ENCODE data around the gene PCDH9.
A peak's percentile ranks its signal among the peaks of the same experiment; 100 is the strongest.

Gene PCDH9

DNA sequence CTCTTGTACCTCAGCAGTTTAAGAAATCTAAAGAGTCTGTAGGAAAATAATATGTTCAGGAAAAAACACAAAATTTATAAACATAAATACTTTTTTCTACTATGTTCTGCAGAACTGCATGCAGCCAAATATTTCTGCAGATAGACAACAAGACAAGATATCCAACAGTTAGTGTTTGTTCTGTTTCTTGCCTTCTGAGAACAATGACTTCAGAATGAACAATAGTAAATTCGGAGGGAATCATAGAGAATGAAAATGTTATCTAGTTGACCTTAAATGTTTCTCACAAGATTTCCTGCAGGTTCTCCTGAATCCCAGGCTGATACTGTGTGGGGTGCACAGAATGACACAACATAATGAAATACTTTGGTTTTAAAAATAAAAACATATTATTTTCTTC lies 180.4 kb downstream of the PCDH9 start:
- Histone ChIP-seq H3K27me3 (ENCODE audit: control insufficient read depth, insufficient read depth, low read length) (no peaks in the 10 kb centered on the region), H3K9ac (ENCODE audit: low read depth, low read length) (no peak overlapping the region), H3K4me2 (ENCODE audit: low read length) (no peak overlapping the region), H3K4me3 (ENCODE audit: low read length) (no peak overlapping the region), H3K4me1 (ENCODE audit: control insufficient read depth, insufficient read depth, low read length) (peaks cover 23% of the 10 kb centered on the region), H3K9me3 (replicated peaks; ENCODE audit: low read length) (no peaks in the 10 kb centered on the region), H3K36me3 (ENCODE audit: insufficient read depth, low read length) (no peaks in the 10 kb centered on the region)

DNA sequence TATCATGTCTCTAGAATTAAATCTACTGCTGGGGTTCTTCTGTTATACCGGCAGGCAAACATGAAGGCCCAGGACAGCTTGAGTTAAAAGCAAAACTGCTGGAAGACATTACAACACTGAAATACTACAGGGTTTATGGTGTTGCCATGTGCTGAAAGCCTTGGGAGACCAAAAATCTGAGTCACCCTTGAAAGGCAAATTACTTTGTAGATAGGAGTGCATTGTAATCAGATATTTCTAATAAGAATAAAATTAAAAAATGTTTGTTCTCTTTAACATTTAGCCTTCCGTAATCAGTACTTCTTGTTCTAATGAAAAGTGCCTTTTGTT lies 181.3 kb downstream of the PCDH9 start:
- no peak overlapping the region for H3K4me3 ChIP-seq (ENCODE audit: low read length)
- no peaks in the 10 kb centered on the region for H3K9me3 ChIP-seq (replicated peaks; ENCODE audit: low read length)
- H3K4me2 ChIP-seq (ENCODE audit: low read length), result peak overlapping the region; percentile 70
- H3K9ac ChIP-seq (ENCODE audit: low read depth, low read length), result peak overlapping the region; percentile 46
- H3K4me1 ChIP-seq (ENCODE audit: control insufficient read depth, insufficient read depth, low read length), result peaks cover 23% of the 10 kb centered on the region
- H3K27me3 ChIP-seq (ENCODE audit: control insufficient read depth, insufficient read depth, low read length), result no peaks in the 10 kb centered on the region
- H3K36me3 ChIP-seq (ENCODE audit: insufficient read depth, low read length), result no peaks in the 10 kb centered on the region

DNA sequence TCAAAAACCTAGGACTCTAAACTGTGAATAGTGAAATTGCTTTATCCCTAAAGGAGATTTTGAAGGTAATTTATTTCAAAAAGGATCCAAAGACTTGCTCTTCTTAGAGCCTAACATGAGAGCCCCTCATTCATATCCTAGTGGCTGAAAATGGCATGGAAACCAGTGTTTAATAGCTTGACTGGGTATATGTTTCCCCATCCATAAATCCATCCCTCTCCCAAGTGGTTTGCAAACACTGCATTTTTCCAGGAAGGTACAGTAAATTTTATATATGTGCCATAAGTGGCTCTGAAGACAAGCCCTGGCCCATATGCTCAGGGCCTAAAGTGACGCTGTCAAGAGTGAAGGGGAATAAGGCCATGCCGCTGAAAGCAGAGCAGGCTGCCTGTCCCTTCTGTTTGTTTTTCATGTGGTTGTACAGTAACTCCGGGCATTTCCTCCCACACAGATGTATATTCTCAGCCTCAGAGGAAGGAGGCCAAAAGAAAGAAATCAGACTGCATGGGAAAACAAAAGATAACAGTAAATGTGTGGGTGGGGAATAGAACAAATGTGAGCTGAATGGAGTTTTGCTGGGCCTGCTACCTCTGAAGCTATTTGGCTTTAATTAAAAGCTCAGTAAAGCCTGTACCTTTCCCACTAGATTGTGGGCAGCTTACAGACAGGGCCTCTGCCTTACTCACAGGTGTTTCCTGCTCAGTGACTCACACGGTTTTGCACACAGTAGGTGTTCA lies 181.9 kb downstream of the PCDH9 start:
- no peaks in the 10 kb centered on the region for H3K9me3 ChIP-seq (replicated peaks; ENCODE audit: low read length)
- peak overlapping the region; percentile 46 for H3K9ac ChIP-seq (ENCODE audit: low read depth, low read length)
- H3K4me2 ChIP-seq (ENCODE audit: low read length), result peak overlapping the region; percentile 70
- no peak overlapping the region for H3K4me3 ChIP-seq (ENCODE audit: low read length)
- no peaks in the 10 kb centered on the region for H3K36me3 ChIP-seq (ENCODE audit: insufficient read depth, low read length)
- H3K4me1 ChIP-seq (ENCODE audit: control insufficient read depth, insufficient read depth, low read length), result peaks cover 23% of the 10 kb centered on the region
- H3K27me3 ChIP-seq (ENCODE audit: control insufficient read depth, insufficient read depth, low read length), result no peaks in the 10 kb centered on the region

DNA sequence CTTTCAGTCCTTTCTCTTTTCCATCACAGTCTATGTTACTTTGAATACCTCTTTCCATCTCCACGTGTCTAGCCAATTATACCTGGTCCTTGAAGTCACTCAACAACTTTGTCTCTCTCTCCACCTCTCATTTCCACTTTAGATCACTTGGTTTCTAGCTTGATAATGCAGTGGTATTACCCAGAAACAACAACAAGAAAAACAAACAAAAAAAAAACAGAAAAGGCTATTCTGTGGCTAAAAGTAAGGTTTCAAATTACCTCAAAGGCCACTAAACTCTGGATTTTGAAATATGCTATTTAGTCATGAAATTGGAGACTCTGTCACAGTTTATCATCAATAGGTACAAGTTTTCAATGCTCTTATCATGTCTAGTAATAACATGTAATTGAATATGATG lies 184.8 kb downstream of the PCDH9 start:
- Histone ChIP-seq H3K4me3 (ENCODE audit: low read length) (no peak overlapping the region), H3K9ac (ENCODE audit: low read depth, low read length) (no peak overlapping the region), H3K4me2 (ENCODE audit: low read length) (no peak overlapping the region), H3K9me3 (replicated peaks; ENCODE audit: low read length) (no peaks in the 10 kb centered on the region), H3K36me3 (ENCODE audit: insufficient read depth, low read length) (no peaks in the 10 kb centered on the region), H3K4me1 (ENCODE audit: control insufficient read depth, insufficient read depth, low read length) (peaks cover 23% of the 10 kb centered on the region), H3K27me3 (ENCODE audit: control insufficient read depth, insufficient read depth, low read length) (no peaks in the 10 kb centered on the region)

DNA sequence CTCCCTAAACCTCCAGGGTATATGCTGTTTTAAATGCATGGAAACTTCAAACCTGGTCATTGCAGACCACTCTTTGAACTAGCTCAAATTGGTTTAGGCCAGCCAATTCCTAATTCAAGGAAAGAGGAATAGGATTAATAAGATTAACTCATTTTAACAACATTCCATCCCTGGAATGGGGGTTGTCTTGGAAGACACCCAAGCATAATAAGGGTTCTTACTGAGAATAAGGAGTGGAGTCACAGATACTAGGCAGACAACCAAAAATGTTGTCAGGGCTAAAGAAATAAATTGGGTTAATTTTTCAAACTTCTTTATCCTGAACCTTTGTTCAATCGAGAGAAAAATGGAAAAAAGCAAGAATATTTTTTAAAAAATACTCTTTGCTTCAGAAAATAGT lies 186.2 kb downstream of the PCDH9 start:
- H3K9ac ChIP-seq (ENCODE audit: low read depth, low read length), result no peak overlapping the region
- H3K36me3 ChIP-seq (ENCODE audit: insufficient read depth, low read length), result no peaks in the 10 kb centered on the region
- H3K4me1 ChIP-seq (ENCODE audit: control insufficient read depth, insufficient read depth, low read length), result peaks cover 17% of the 10 kb centered on the region
- no peak overlapping the region for H3K4me2 ChIP-seq (ENCODE audit: low read length)
- no peak overlapping the region for H3K4me3 ChIP-seq (ENCODE audit: low read length)
- no peaks in the 10 kb centered on the region for H3K9me3 ChIP-seq (replicated peaks; ENCODE audit: low read length)
- H3K27me3 ChIP-seq (ENCODE audit: control insufficient read depth, insufficient read depth, low read length), result no peaks in the 10 kb centered on the region

DNA sequence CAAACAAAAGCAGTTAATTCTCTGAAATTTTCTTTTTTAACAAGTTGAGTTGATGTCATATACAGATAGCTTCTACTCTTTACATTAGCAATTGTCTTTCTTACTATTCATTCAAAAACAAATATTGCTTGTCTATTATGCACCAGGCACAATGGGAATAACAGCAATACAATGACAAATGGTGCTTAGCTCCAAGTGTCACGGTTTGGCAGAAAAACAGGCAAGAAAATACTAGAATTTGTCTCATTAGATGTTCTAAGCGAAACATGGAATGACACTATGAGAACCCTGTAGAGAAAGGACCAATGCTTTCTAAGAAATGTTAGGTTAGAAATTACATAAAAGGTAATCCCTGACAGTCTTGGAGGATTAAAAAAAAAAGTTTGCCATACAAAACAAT lies 187.6 kb downstream of the PCDH9 start:
- Histone ChIP-seq H3K27me3 (ENCODE audit: control insufficient read depth, insufficient read depth, low read length) (no peaks in the 10 kb centered on the region), H3K4me1 (ENCODE audit: control insufficient read depth, insufficient read depth, low read length) (peaks cover 7% of the 10 kb centered on the region), H3K9ac (ENCODE audit: low read depth, low read length) (no peak overlapping the region), H3K9me3 (replicated peaks; ENCODE audit: low read length) (no peaks in the 10 kb centered on the region), H3K4me2 (ENCODE audit: low read length) (no peak overlapping the region), H3K36me3 (ENCODE audit: insufficient read depth, low read length) (no peaks in the 10 kb centered on the region), H3K4me3 (ENCODE audit: low read length) (no peak overlapping the region)

DNA sequence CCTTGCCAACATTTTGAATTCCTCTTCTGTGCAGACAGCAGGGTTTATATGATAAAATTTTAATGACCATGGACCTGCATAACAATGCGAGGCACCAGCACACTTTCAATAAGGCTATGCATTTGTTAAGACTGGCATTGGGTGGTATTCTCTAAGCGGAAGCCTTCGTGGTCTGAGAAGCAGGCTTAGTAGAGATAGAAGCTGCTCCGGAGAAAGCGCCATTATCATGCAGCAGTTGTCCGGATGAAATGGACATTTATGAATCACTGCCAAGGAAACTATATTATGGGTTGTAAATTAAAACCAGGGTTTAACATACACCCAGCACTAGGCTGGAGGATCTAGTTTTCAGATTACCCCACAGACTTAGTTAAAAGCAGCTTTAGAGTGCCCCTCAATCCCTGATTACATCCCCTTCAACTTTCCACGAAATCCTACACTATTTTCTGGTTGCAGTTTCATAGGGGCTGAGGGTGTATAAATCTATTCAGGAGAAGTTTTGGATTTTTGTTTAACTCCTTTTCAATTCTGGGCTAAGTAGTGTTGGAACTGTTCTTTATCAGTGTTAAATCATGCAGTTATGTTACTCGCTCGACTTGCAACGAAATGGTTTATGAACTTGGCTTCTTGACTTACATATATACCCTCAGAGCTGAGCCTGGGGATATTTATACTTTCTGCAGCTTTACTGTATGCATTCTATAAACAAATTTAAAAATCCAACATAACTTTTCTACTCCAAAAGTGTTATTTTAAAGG lies 193.3 kb downstream of the PCDH9 start:
- Histone ChIP-seq H3K36me3 (ENCODE audit: insufficient read depth, low read length) (no peaks in the 10 kb centered on the region), H3K9ac (ENCODE audit: low read depth, low read length) (no peak overlapping the region), H3K27me3 (ENCODE audit: control insufficient read depth, insufficient read depth, low read length) (no peaks in the 10 kb centered on the region), H3K4me3 (ENCODE audit: low read length) (no peak overlapping the region), H3K9me3 (replicated peaks; ENCODE audit: low read length) (no peaks in the 10 kb centered on the region), H3K4me2 (ENCODE audit: low read length) (peak overlapping the region; percentile 21), H3K4me1 (ENCODE audit: control insufficient read depth, insufficient read depth, low read length) (no peaks in the 10 kb centered on the region)

DNA sequence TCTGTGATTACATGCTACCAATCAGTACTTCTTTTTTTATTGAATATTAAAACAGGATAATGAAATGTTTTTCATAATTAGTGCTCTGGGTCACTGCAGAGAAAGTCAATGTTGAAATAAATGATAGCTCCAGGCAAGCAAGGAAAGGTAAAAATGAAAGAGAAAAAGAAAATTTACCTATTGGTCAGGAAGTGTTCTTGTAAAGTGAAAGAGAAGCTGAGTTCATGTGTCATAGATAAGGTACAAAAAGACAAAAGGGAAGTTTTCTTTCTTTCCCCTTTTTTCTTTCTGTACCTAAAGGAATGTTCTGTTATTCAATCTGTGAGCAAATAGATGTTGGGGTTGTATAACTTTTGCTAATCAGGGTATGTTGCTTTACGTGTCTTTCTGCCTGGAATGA lies 197.0 kb downstream of the PCDH9 start:
- Histone ChIP-seq H3K36me3 (ENCODE audit: insufficient read depth, low read length) (no peaks in the 10 kb centered on the region), H3K9ac (ENCODE audit: low read depth, low read length) (no peak overlapping the region), H3K27me3 (ENCODE audit: control insufficient read depth, insufficient read depth, low read length) (no peaks in the 10 kb centered on the region), H3K4me3 (ENCODE audit: low read length) (no peak overlapping the region), H3K9me3 (replicated peaks; ENCODE audit: low read length) (no peaks in the 10 kb centered on the region), H3K4me2 (ENCODE audit: low read length) (no peak overlapping the region), H3K4me1 (ENCODE audit: control insufficient read depth, insufficient read depth, low read length) (no peaks in the 10 kb centered on the region)

DNA sequence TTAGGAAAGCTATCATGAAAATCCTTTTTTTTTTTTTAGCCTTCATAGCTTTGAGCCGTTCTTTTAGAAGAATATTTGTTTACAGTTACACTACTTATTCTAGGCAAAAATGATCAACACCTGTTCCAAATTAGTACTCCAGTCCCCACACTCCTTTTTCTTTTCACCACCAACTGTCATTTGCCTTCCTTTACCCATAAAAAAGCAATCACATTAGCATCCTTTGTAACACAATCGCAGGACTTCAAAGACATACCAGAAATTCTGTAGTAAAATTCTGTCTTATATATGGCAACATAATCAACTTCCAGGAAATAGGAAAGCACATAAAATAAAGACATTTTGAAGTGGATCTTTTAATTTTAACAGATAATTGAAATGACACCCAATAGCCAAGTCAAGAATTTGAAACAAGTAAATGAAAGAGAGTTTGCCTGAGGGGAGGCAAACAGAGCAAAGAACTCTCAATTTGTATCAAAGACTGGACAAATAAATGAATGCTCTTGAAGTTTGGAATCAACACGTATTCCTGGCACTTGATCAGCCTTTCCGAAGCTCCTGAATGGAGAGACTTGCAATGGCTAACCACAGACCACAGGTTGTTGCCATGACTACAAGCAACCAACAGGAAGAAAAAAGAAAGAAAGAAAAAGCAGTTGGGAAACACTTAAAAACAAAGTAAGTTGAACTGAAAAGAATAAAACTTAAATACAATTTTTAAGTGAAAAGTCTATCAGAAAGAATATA lies 206.8 kb downstream of the PCDH9 start:
- Histone ChIP-seq H3K4me2 (ENCODE audit: low read length) (no peak overlapping the region), H3K36me3 (ENCODE audit: insufficient read depth, low read length) (no peaks in the 10 kb centered on the region), H3K27me3 (ENCODE audit: control insufficient read depth, insufficient read depth, low read length) (no peaks in the 10 kb centered on the region), H3K9ac (ENCODE audit: low read depth, low read length) (no peak overlapping the region), H3K9me3 (replicated peaks; ENCODE audit: low read length) (no peaks in the 10 kb centered on the region), H3K4me3 (ENCODE audit: low read length) (no peak overlapping the region), H3K4me1 (ENCODE audit: control insufficient read depth, insufficient read depth, low read length) (peaks cover 4% of the 10 kb centered on the region)

DNA sequence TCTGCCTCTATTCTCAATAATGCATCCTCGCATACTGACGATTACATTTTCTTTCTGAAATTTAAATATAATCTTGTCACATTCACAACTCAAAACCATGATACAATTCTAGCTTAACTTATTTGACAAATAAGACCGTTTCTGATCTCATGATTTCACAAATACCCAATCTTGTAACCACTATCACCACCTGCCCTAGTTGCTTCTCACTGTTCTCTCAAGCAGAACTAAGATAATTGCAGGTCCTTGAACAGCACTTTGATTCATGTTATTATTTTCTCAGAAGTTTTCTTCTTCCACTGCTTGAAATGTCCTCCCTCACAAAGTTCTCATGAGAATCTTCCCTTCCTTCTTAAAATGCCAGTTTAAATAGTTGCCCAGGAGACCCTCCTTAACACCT lies 211.4 kb downstream of the PCDH9 start:
- Histone ChIP-seq H3K36me3 (ENCODE audit: insufficient read depth, low read length) (no peaks in the 10 kb centered on the region), H3K4me1 (ENCODE audit: control insufficient read depth, insufficient read depth, low read length) (peaks cover 4% of the 10 kb centered on the region), H3K27me3 (ENCODE audit: control insufficient read depth, insufficient read depth, low read length) (no peaks in the 10 kb centered on the region), H3K9me3 (replicated peaks; ENCODE audit: low read length) (no peaks in the 10 kb centered on the region), H3K4me2 (ENCODE audit: low read length) (no peak overlapping the region), H3K9ac (ENCODE audit: low read depth, low read length) (no peak overlapping the region), H3K4me3 (ENCODE audit: low read length) (no peak overlapping the region)

DNA sequence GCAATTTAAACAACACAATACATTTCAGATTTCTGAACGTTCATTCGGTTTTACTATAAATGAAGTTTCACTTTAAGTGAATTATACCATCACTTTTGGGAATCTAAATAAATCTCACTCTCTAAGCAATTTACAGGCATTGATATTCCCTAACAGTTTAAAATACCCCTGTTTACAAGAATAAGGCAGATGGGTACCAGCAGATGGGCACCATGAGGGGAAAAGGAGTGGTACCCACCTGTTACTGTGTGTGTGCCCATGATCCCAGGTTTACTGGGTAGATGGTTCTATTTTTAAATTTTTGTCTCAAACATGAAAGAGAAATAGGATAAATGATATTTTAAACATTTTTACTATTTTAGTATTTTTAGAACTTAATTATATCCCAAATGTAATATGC lies 212.9 kb downstream of the PCDH9 start:
- no peak overlapping the region for H3K4me3 ChIP-seq (ENCODE audit: low read length)
- no peaks in the 10 kb centered on the region for H3K9me3 ChIP-seq (replicated peaks; ENCODE audit: low read length)
- no peaks in the 10 kb centered on the region for H3K36me3 ChIP-seq (ENCODE audit: insufficient read depth, low read length)
- no peaks in the 10 kb centered on the region for H3K27me3 ChIP-seq (ENCODE audit: control insufficient read depth, insufficient read depth, low read length)
- H3K9ac ChIP-seq (ENCODE audit: low read depth, low read length), result no peak overlapping the region
- H3K4me1 ChIP-seq (ENCODE audit: control insufficient read depth, insufficient read depth, low read length), result no peaks in the 10 kb centered on the region
- H3K4me2 ChIP-seq (ENCODE audit: low read length), result no peak overlapping the region
